T-cell (primary cell): ENCODE results near the gene UBE2E2. TPM values are rescaled to one million over a fixed set of nuclear protein-coding genes. Genes with fewer than 3 reads are reported as not detected.

Experiments
- ATAC-seq, 4 experiments: fragments of 200-7000 bp in 3 of 4; fragments of 150-1000 bp in 1 of 4; cut with Tn5 transposase; replicated peaks in 1 of 4; 1 replicate in 3 of 4; 2 replicates in 1 of 4; pipeline ENCODE4 v1.10.0; 2021; ENCODE audit warnings: moderate library complexity in 3 of 4, mild to moderate bottlenecking in 2 of 4, moderate number of reproducible peaks in 1 of 4
- CTCF ChIA-PET, 2 donors: fragments of 300-600 bp; sonication (Branson Sonifier 250); formaldehyde crosslinking; loops; one replicate each; lab custom pipeline; 2022; ENCODE audit warnings: antibody characterized with exemption in 2 of 2; lab: Charles Lee
- POLR2A ChIA-PET, 2 donors: fragments of 300-600 bp; sonication (Branson Sonifier 250); formaldehyde crosslinking; loops; one replicate each; lab custom pipeline; 2022; ENCODE audit warnings: antibody characterized with exemption in 2 of 2; lab: Charles Lee
- DNase-seq, 35 experiments: peaks; one replicate each; pipeline versions ENCODE4 v3.0.0 to v3.0.0-alpha.2; 2013 to 2023
- H3K27ac ChIP-seq: one replicate; pipeline ENCODE4 v1.5.1; 2013; ENCODE audit warnings: low read length
- H3K27me3 ChIP-seq, 2 experiments: replicated peaks in 1 of 2; 1 replicate in 1 of 2; 2 replicates in 1 of 2; pipeline versions ENCODE4 v1.6.1 to v1.7.0; 2013; ENCODE audit warnings: low read length in 1 of 2, mixed read lengths in 1 of 2; ENCODE audit not compliant: control insufficient read depth in 2 of 2, insufficient read depth in 2 of 2; ENCODE audit errors: extremely low read depth in 1 of 2
- H3K36me3 ChIP-seq, 2 donors: 1 replicate in 1 of 2; 2 replicates in 1 of 2; pipeline versions ENCODE4 v1.6.1 to v1.7.0; 2013; ENCODE audit warnings: low read length in 1 of 2; ENCODE audit not compliant: control insufficient read depth in 2 of 2, insufficient read depth in 1 of 2; ENCODE audit errors: extremely low read depth in 1 of 2
- H3K4me1 ChIP-seq, 2 experiments: 1 replicate in 1 of 2; 2 replicates in 1 of 2; pipeline versions ENCODE4 v1.6.1 to v1.7.0; 2013; ENCODE audit warnings: low read length in 2 of 2, mixed read lengths in 1 of 2; ENCODE audit not compliant: insufficient read depth in 2 of 2, control insufficient read depth in 1 of 2; ENCODE audit errors: extremely low read depth in 1 of 2
- H3K4me3 ChIP-seq, 2 donors: 1 replicate in 1 of 2; 2 replicates in 1 of 2; pipeline versions ENCODE4 v1.5.1 to v1.7.0; 2013; ENCODE audit warnings: mild to moderate bottlenecking in 2 of 2, low read length in 1 of 2, moderate library complexity in 1 of 2; ENCODE audit not compliant: control insufficient read depth in 1 of 2; ENCODE audit errors: extremely low read depth in 1 of 2
- H3K9me3 ChIP-seq: 2 replicates; pipeline ENCODE4 v1.7.0; 2013
- H3K27ac Mint-ChIP-seq, 2 donors: one replicate each; pipeline ENCODE4 v1.8.0; 2020 to 2021; ENCODE audit warnings: mild to moderate bottlenecking in 2 of 2, mixed read lengths in 2 of 2
- H3K27me3 Mint-ChIP-seq, 2 donors: one replicate each; pipeline ENCODE4 v1.8.0; 2021 to 2022; ENCODE audit warnings: mixed read lengths in 2 of 2
- H3K36me3 Mint-ChIP-seq: one replicate; pipeline ENCODE4 v1.8.0; 2021; ENCODE audit warnings: mixed read lengths
- H3K4me1 Mint-ChIP-seq, 3 donors: one replicate each; pipeline ENCODE4 v1.8.0; 2020 to 2022; ENCODE audit warnings: mixed read lengths in 3 of 3, mild to moderate bottlenecking in 1 of 3
- H3K4me3 Mint-ChIP-seq, 3 donors: one replicate each; pipeline ENCODE4 v1.8.0; 2020 to 2022; ENCODE audit warnings: mild to moderate bottlenecking in 3 of 3, mixed read lengths in 3 of 3, moderate library complexity in 3 of 3
- H3K9me3 Mint-ChIP-seq, 3 donors: one replicate each; pipeline ENCODE4 v1.8.0; 2020 to 2022; ENCODE audit warnings: mixed read lengths in 3 of 3
- WGBS: methylation state at CpG from one replicate; pipeline ENCODE4 v1.1.5; 2013; ENCODE audit warnings: missing lambda C conversion rate; ENCODE audit not compliant: insufficient coverage; 5-methylcytosine and 5-hydroxymethylcytosine counted together
- total RNA-seq, 35 experiments: library from RNA in 6 of 35; stranded (reverse) in 6 of 35; fragments of 120-200 nt in 1 of 35; gene quantifications; one replicate each; pipeline versions ENCODE4 v1.2.1 to v1.2.4 and lab custom pipeline; 2013 to 2026

UBE2E2 gene
- total RNA-seq, 5 donors from 2014 or later (not counting 1 experiment from before 2014, with no cell fraction given): 7.2 to 17.6 (median 7.5) TPM

GRCh38 chr3:23640471-23641146, 437.5 kb downstream of the UBE2E2 start:
- no peak overlapping the region for H3K4me3 ChIP-seq
- no peak for ATAC-seq
- ChIA-PET POLR2A (no interaction called here), CTCF (no interaction called here)
- no peaks in the 10 kb centered on the region for H3K9me3 ChIP-seq
- no peak overlapping the region for H3K27ac Mint-ChIP-seq
- H3K36me3 Mint-ChIP-seq: no peaks in the 10 kb centered on the region
- no peaks in the 10 kb centered on the region for H3K27me3 Mint-ChIP-seq
- peaks cover 0 to 5% of the 10 kb centered on the region in 2 experiments for H3K27me3 ChIP-seq
- no CpG with 5 or more reads among the region's 1 CpG for WGBS
- no peaks in the 10 kb centered on the region for H3K36me3 ChIP-seq
- no peak overlapping the region for H3K4me3 Mint-ChIP-seq
- H3K27ac ChIP-seq: no peak overlapping the region
- no peaks in the 10 kb centered on the region for H3K4me1 ChIP-seq
- peaks cover 0 to 7% (median 0%) of the 10 kb centered on the region in 3 donors for H3K9me3 Mint-ChIP-seq
- DNase-seq: no peak
- H3K4me1 Mint-ChIP-seq: no peaks in the 10 kb centered on the region
